Neural progenitor cell (in vitro differentiated cells): ENCODE measurements around the gene SLC35C1. TPM values are rescaled to one million over a fixed set of nuclear protein-coding genes. Genes with fewer than 3 reads are reported as not detected.

Experiments used
- DNase-seq: peaks from one replicate; pipeline ENCODE4 v3.0.0-alpha.2; 2016; ENCODE audit warnings: low spot score
- H2AFZ ChIP-seq: fragments of 200-600 bp; sonication (generic); replicated peaks from 2 replicates; pipeline ENCODE4 v1.6.1; 2016; ENCODE audit warnings: antibody characterized with exemption
- H3F3A ChIP-seq: fragments of 200-600 bp; sonication (generic); 2 replicates; pipeline ENCODE4 v1.6.1; 2016; ENCODE audit warnings: antibody characterized with exemption, low read depth
- H3K27ac ChIP-seq: fragments of 200-600 bp; sonication (generic); 2 replicates; pipeline ENCODE4 v1.5.1; 2016; ENCODE audit warnings: mild to moderate bottlenecking
- H3K27me3 ChIP-seq: fragments of 200-600 bp; sonication (generic); 2 replicates; pipeline ENCODE4 v1.6.1; 2016; ENCODE audit warnings: mild to moderate bottlenecking, moderate library complexity
- H3K36me3 ChIP-seq: fragments of 200-600 bp; sonication (generic); 2 replicates; pipeline ENCODE4 v1.5.1; 2016
- H3K4me1 ChIP-seq: fragments of 200-600 bp; sonication (generic); 2 replicates; pipeline ENCODE4 v1.6.1; 2016; ENCODE audit warnings: mixed run types
- H3K4me2 ChIP-seq: fragments of 200-600 bp; sonication (generic); 2 replicates; pipeline ENCODE4 v1.6.1; 2016
- H3K4me3 ChIP-seq: fragments of 200-600 bp; sonication (generic); 2 replicates; pipeline ENCODE4 v1.5.1; 2016
- H3K79me2 ChIP-seq: fragments of 200-600 bp; sonication (generic); 2 replicates; pipeline ENCODE4 v1.6.1; 2016; ENCODE audit warnings: low read depth
- H3K9ac ChIP-seq: fragments of 200-600 bp; sonication (generic); 2 replicates; pipeline ENCODE4 v1.6.1; 2016
- H3K9me3 ChIP-seq: fragments of 200-600 bp; sonication (generic); 2 replicates; pipeline ENCODE4 v1.5.1; 2016; ENCODE audit warnings: low read depth
- H4K20me1 ChIP-seq: fragments of 200-600 bp; sonication (generic); 2 replicates; pipeline ENCODE4 v1.6.1; 2016; ENCODE audit warnings: low read depth
- H3K27ac Mint-ChIP-seq: 3 replicates; pipeline ENCODE4 v1.8.0; 2021; ENCODE audit warnings: mixed read lengths
- H3K27me3 Mint-ChIP-seq: 2 replicates; pipeline ENCODE4 v1.8.0; 2022; ENCODE audit warnings: low read depth, mild to moderate bottlenecking, inconsistent platforms, moderate library complexity, mixed read lengths; ENCODE audit not compliant: insufficient read depth
- H3K36me3 Mint-ChIP-seq: 3 replicates; pipeline ENCODE4 v1.8.0; 2021; ENCODE audit warnings: mixed read lengths
- H3K4me1 Mint-ChIP-seq: 3 replicates; pipeline ENCODE4 v1.8.0; 2021; ENCODE audit warnings: mixed read lengths
- H3K4me3 Mint-ChIP-seq: 3 replicates; pipeline ENCODE4 v1.8.0; 2021; ENCODE audit warnings: mild to moderate bottlenecking, moderate library complexity, mixed read lengths
- H3K9me3 Mint-ChIP-seq: 3 replicates; pipeline ENCODE4 v1.8.0; 2020; ENCODE audit warnings: mixed read lengths
- CTCF ChIP-seq: fragments of 200-600 bp; sonication (generic); IDR thresholded peaks from 2 replicates; pipeline ENCODE4 v1.5.1; 2017; ENCODE audit warnings: antibody characterized with exemption, mild to moderate bottlenecking
- EZH2 ChIP-seq: fragments of 200-600 bp; sonication (generic); IDR thresholded peaks from 2 replicates; pipeline ENCODE4 v1.6.1; 2017; ENCODE audit warnings: antibody characterized with exemption, mild to moderate bottlenecking, moderate library complexity
- EZH2phosphoT487 ChIP-seq: fragments of 200-600 bp; sonication (generic); IDR thresholded peaks from 2 replicates; pipeline ENCODE4 v1.6.1; 2017; ENCODE audit warnings: antibody characterized with exemption
- total RNA-seq: library from RNA; depleted of rRNA; stranded (reverse); fragments of >200 nt; gene quantifications from 2 replicates; pipeline ENCODE4 v1.2.3, GENCODE V29; 2015; ENCODE audit warnings: low replicate concordance

Gene SLC35C1
- total RNA-seq, 1 donor from 2014 or later = 1.3 TPM

- Histone ChIP-seq H3K27ac (no peak overlapping the region), H3K4me3 (no peak overlapping the region), H3K4me2 (no peak overlapping the region), H3K4me1 (no peaks in the 10 kb centered on the region), H3K79me2 (no peaks in the 10 kb centered on the region), H3K9ac (no peak overlapping the region), H2AFZ (no peak overlapping the region), H3K36me3 (no peaks in the 10 kb centered on the region), H3K27me3 (no peaks in the 10 kb centered on the region), H3K9me3 (no peaks in the 10 kb centered on the region), H4K20me1 (no peaks in the 10 kb centered on the region), H3F3A (no peaks in the 10 kb centered on the region)
- no peaks in the 10 kb centered on the region for H3K36me3 Mint-ChIP-seq
- TF ChIP-seq EZH2phosphoT487 (no peak), EZH2 (no peak), CTCF (no peak)
- DNase-seq = no peak
- no peaks in the 10 kb centered on the region for H3K9me3 Mint-ChIP-seq
- peaks cover 28% of the 10 kb centered on the region for H3K4me1 Mint-ChIP-seq
- H3K27me3 Mint-ChIP-seq = peaks cover 4% of the 10 kb centered on the region
- H3K27ac Mint-ChIP-seq = no peak overlapping the region
- no peak overlapping the region for H3K4me3 Mint-ChIP-seq
Observed at GRCh38 chr11:45757672-45758071, 47.3 kb upstream of the SLC35C1 start.

GRCh38 chr11:45761659-45762058 is 43.3 kb upstream of the SLC35C1 start:
- Histone ChIP-seq H3K36me3 (no peaks in the 10 kb centered on the region), H3K9me3 (no peaks in the 10 kb centered on the region), H3K4me1 (no peaks in the 10 kb centered on the region), H4K20me1 (no peaks in the 10 kb centered on the region), H3K9ac (no peak overlapping the region), H2AFZ (no peak overlapping the region), H3K27me3 (no peaks in the 10 kb centered on the region), H3K27ac (no peak overlapping the region), H3K4me3 (no peak overlapping the region), H3K4me2 (no peak overlapping the region), H3F3A (no peaks in the 10 kb centered on the region), H3K79me2 (no peaks in the 10 kb centered on the region)
- Mint-ChIP-seq H3K4me3 (no peak overlapping the region), H3K36me3 (no peaks in the 10 kb centered on the region), H3K4me1 (peaks cover 11% of the 10 kb centered on the region), H3K27ac (no peak overlapping the region), H3K27me3 (no peaks in the 10 kb centered on the region), H3K9me3 (no peaks in the 10 kb centered on the region)
- TF ChIP-seq EZH2phosphoT487 (no peak), CTCF (no peak), EZH2 (no peak)
- DNase-seq = no peak

- H3K79me2 ChIP-seq = no peaks in the 10 kb centered on the region
- Mint-ChIP-seq H3K27ac (no peak overlapping the region), H3K4me3 (no peak overlapping the region), H3K27me3 (peaks cover 2% of the 10 kb centered on the region), H3K36me3 (no peaks in the 10 kb centered on the region), H3K4me1 (no peaks in the 10 kb centered on the region), H3K9me3 (no peaks in the 10 kb centered on the region)
- DNase-seq = no peak
- no peaks in the 10 kb centered on the region for H3F3A ChIP-seq
- no peaks in the 10 kb centered on the region for H3K4me1 ChIP-seq
- H4K20me1 ChIP-seq = no peaks in the 10 kb centered on the region
- TF ChIP-seq EZH2phosphoT487 (no peak), EZH2 (no peak), CTCF (no peak)
- no peak overlapping the region for H3K27ac ChIP-seq
- no peak overlapping the region for H3K4me3 ChIP-seq
- no peaks in the 10 kb centered on the region for H3K36me3 ChIP-seq
- no peaks in the 10 kb centered on the region for H3K27me3 ChIP-seq
- H2AFZ ChIP-seq = no peak overlapping the region
- H3K9me3 ChIP-seq = no peaks in the 10 kb centered on the region
- H3K9ac ChIP-seq = no peak overlapping the region
- H3K4me2 ChIP-seq = no peak overlapping the region
Observed at GRCh38 chr11:45765107-45765668, 39.8 kb upstream of the SLC35C1 start.
